Mammary epithelial cell (primary cell): Measurements from ENCODE around the gene CHRNB2.

Source experiments
- EZH2 ChIP-seq: IDR thresholded peaks from 2 replicates; pipeline ENCODE4 v1.6.1; 2012; ENCODE audit warnings: low read length, inconsistent platforms, borderline replicate concordance
- TF ChIP-seq, protein P1 (sequence below), 2 donors: IDR thresholded peaks in 1 of 2; conservative IDR thresholded peaks in 1 of 2; 2 replicates each; pipeline ENCODE4 v1.5.1; 2011 to 2012; ENCODE audit warnings: inconsistent platforms in 2 of 2, low read length in 2 of 2, mild to moderate bottlenecking in 2 of 2, control low read depth in 1 of 2, low read depth in 1 of 2; ENCODE audit not compliant: insufficient read depth in 1 of 2; ENCODE audit errors: extremely low read depth in 1 of 2

DNA sequence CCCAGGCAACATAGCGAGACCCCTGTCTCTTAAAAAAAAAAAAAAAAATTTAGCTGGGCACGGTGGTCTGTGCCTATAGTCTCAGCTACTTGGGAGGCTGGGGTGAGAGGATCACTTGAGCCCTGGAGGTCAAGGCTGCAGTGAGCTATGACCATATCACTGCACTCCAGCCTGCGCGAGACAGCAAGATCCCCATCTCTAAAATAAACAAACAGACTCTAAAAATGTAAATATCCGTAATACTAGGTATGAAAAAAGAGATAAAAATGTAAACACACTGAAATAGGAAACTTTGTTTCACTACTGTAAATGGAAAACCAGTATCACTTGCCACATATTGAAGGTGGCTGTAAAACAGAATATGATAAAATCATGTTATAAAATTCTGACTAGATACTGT, 23.2 kb downstream of the CHRNB2 start:
- TF ChIP-seq EZH2: no peak
- TF ChIP-seq, protein P1, sequence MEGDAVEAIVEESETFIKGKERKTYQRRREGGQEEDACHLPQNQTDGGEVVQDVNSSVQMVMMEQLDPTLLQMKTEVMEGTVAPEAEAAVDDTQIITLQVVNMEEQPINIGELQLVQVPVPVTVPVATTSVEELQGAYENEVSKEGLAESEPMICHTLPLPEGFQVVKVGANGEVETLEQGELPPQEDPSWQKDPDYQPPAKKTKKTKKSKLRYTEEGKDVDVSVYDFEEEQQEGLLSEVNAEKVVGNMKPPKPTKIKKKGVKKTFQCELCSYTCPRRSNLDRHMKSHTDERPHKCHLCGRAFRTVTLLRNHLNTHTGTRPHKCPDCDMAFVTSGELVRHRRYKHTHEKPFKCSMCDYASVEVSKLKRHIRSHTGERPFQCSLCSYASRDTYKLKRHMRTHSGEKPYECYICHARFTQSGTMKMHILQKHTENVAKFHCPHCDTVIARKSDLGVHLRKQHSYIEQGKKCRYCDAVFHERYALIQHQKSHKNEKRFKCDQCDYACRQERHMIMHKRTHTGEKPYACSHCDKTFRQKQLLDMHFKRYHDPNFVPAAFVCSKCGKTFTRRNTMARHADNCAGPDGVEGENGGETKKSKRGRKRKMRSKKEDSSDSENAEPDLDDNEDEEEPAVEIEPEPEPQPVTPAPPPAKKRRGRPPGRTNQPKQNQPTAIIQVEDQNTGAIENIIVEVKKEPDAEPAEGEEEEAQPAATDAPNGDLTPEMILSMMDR (conservative IDR thresholded peaks at IDR 0.05 in 1 of 2, IDR thresholded peaks at IDR 0.05 in 1 of 2; ENCODE audit: extremely low read depth in 1 of 2, insufficient read depth in 1 of 2, low read depth in 1 of 2, low read length in 2 of 2): no peak
